GM18517 (cell line): Measurements from ENCODE around the gene PRRC2B.

Experiments
- ATAC-seq: cut with Tn5 transposase; IDR thresholded peaks from one replicate; pipeline ENCODE4 v1.9.1; 2021; ENCODE audit warnings: mild to moderate bottlenecking, moderate library complexity; ENCODE audit not compliant: unreplicated experiment

Gene PRRC2B

DNA sequence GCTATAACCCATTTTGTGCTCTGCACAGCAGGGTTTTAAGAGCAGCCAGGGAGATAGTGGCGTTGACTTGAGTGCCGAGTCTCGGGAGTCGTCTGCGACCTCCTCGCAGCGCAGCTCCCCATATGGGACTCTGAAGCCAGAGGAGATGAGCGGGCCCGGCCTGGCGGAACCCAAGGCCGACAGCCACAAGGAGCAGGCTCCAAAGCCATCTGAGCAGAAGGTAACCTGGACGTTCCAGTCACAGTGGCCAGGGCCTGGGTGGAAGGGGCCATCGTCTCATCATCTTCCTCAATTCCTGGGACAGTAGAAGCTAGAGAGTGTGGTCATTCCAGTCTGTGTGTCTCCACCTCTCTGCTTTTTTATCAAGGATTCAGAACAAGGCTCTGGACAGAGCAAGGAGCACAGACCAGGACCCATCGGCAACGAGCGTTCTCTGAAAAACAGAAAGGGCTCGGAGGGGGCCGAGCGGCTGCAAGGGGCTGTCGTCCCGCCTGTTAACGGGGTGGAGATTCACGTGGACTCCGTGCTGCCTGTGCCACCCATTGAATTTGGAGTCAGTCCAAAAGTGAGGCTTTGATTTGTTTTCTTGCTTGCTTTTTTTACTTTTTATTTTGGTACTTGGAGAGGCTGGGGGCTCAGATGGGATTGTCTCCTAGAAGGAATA is 88.6 kb downstream of the PRRC2B start:
- no peak for ATAC-seq

DNA sequence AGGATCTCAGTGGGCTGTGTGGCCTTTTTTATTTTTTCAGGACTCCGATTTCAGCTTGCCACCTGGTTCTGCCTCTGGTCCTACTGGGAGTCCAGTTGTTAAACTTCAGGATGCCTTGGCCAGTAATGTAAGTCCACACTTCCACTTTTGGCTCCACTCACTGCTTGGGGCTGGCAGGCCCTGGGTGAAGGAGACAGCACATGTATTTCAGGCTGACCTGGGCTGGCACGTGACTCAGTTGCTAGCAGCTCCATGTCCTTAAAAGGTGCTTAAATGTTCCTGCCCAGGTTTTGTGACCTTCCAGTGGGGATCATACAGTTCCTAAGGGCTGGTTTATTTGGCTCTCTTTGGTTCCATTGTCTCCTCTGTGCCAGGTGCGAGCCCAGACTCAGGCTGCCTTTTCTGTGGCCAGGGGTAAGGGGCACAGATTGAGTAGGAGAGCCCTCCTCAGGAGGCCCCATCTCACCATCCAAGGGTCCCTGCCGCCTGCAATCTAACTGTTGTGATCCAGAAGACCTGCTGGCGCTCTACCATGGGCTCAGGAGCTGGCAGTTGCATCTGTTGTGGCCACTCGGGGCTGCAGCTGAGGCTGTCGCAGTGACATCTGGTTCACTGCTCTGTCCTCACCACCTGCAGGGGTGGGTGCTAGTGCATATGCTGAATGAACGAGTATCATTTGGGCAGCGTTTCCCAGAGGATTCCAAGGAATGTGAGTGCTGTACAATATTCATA is 89.6 kb downstream of the PRRC2B start:
- no peak for ATAC-seq

GRCh38 chr9:131484051-131484445 is 90.2 kb downstream of the PRRC2B start:
- no peak for ATAC-seq

GRCh38 chr9:131484560-131485185 is 90.8 kb downstream of the PRRC2B start:
- no peak for ATAC-seq

DNA sequence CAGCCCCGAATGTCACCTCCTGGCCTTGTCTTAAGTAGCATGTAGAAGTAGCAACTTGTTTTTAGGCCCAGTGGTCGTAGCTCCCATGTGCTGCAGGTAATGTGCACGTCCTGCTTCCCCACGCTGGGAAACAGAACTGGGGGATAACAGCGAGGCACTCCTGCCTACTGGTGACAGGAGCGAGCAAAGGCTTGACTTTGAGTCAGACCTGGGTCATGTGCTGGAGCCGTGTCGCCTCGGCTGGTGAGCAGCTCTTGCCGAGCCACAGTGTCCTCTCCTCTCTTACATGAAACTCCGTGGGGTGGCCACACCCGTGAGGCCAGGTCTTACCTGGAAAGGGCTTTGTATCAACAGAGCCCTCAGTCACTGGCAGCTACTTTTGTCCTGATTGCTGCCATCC is 91.3 kb downstream of the PRRC2B start:
- ATAC-seq = no peak

GRCh38 chr9:131485728-131486422 is 92.0 kb downstream of the PRRC2B start:
- ATAC-seq = no peak

DNA sequence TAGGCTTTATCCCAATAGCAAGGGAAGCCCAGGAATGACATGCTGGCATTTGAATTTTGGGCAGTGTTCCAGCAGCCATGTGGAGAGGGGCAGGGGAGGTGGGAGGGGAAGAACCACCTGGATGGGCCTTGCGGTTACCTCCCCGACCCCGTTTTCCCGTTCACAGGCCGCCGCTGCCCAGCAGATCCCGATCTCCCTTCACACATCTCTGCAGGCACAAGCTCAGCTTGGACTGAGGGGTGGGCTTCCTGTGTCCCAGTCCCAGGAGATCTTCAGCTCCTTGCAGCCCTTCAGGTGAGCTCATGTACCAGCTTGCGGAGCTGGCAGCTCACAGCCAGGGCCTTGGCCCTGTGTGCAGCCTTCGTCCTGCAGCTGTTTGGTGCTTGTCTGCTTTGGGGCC is 93.1 kb downstream of the PRRC2B start:
- no peak for ATAC-seq

- ATAC-seq = no peak
These were observed 93.7 kb downstream of the PRRC2B start for GRCh38 chr9:131487621-131488031.

- ATAC-seq = no peak
These were observed 96.6 kb downstream of the PRRC2B start for GRCh38 chr9:131490514-131490913.

GRCh38 chr9:131491001-131491710 is 97.3 kb downstream of the PRRC2B start:
- ATAC-seq = no peak

- ATAC-seq = no peak
These were observed 98.2 kb downstream of the PRRC2B start for GRCh38 chr9:131492070-131492469.

DNA sequence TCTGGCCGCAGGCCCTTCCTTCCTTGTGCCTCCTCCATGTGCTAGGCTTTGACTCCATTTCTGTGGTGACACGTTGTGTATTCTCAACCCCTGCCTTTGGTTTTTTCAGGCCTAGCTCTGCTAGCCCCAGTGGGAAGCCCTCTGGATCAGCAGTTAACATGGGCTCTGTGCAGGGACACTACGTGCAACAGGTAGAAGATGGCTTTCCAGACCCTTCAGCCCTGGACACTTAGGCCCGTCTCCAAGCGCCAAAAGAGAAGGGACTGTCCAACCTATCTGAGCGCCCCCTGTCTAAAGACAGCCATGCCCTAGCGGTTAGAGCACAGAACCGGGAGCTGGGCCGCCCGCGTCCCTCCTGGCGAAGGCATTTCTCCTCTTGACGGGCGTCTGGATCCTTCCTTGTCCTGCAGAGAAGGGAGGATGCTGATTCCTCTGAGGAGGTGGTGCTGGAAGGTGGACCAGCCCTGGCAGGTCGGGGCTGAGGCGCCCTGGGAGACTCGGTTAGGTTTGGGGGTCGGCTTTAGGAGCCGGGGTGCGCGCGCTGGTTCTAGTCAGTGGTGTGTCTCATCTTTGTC is 100.5 kb downstream of the PRRC2B start:
- ATAC-seq = no peak

DNA sequence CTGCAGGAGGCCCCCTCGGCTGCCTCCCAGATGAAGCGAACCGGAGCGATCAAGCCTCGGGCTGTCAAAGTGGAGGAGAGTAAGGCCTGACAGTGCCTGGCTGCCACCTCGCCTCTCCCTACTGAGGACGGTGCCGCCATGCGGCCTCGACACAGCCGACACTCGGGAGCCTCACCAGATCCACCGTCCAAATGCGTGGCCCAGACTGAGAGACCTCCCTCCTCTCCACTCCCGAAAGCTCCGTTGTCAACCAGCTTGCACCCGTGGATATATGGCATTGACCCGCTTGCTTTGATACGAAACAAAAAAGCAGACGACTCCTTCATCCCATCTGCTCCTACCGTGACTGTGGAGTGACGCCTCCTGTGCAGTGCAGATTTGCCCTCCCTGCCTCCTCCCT is 101.9 kb downstream of the PRRC2B start:
- ATAC-seq = no peak

- ATAC-seq = no peak
These were observed 103.0 kb downstream of the PRRC2B start for GRCh38 chr9:131496844-131497405.

GRCh38 chr9:131499254-131499767 is 105.4 kb downstream of the PRRC2B start:
- ATAC-seq = no peak

GRCh38 chr9:131500377-131500776 is 106.5 kb downstream of the PRRC2B start:
- ATAC-seq = no peak

GRCh38 chr9:131500939-131501541 is 107.2 kb downstream of the PRRC2B start:
- no peak for ATAC-seq

- peak; percentile 83 for ATAC-seq
These were observed 109.1 kb downstream of the PRRC2B start, which contains the start of gene POMT1 for GRCh38 chr9:131502781-131503625. POMT1 (plus strand) TSS chr9:131502918; CDS start chr9:131504219, 1,301 bp downstream.
